Stimulated activated CD8-positive, alpha-beta memory T cell treated with anti-CD3 and anti-CD28 coated beads, Interleukin-4, amount 100 ng/mL, for 4 hours (primary cell): ENCODE results near the gene SLC11A2.
"Not testable (repeated sequence)": the region's sequence is repeated elsewhere in the genome, so short reads cannot be mapped to it uniquely, and the experiment has no call there.

ENCODE experiments used
- DNase-seq, 2 donors: peaks; one replicate each; pipeline ENCODE4 v3.0.0-alpha.2; 2020; ENCODE audit warnings: low read depth in 2 of 2, low spot score in 1 of 2

SLC11A2 gene

DNA sequence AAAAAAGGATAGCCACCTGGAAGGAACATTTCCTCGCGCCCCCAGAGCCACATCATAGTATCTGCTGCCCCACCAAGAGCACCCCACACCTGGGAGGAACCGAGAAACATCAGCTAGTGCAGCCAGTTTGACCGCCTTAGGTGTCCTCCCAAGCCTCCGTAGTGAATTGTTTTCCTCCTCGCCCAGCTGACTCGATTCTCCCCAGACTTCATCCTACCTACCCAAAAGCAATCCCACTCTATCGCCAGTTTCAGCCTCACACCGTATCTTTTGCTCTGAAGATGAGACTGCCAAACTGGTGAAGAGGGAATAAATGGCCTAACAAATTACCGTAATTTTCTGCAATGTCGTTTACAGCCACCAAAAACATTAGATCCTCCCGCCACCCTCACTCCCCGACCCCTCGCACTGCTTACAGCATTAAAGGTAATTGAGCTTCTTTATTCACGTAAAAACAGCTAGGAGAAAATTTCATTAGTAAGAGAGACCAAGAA, 1.2 kb upstream of the SLC11A2 start:
- no peak for DNase-seq

DNA sequence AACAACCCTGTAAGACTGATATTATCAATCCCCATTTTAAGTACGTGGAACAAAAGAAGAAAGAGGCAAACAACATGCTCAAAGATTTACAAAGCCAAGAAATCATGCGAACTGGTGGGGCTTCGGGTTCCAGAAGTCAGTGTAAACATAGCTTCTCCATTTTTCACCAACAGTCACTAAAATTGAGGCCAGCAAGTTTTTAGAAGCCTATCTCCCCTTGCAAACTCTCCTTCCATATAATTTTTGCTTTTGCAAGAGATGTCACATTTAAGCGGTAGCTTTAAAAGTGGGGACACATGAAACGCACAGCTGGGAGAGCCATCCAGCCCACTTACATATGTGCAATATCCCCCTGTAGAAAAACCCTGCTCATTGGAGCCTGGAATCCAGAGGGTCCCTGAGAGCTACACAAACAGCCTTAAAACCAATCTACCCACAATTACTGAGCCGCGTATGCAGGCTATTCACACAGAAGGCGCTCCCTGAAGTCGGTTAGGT, 797 bp downstream of the SLC11A2 start:
- DNase-seq: no peak

DNA sequence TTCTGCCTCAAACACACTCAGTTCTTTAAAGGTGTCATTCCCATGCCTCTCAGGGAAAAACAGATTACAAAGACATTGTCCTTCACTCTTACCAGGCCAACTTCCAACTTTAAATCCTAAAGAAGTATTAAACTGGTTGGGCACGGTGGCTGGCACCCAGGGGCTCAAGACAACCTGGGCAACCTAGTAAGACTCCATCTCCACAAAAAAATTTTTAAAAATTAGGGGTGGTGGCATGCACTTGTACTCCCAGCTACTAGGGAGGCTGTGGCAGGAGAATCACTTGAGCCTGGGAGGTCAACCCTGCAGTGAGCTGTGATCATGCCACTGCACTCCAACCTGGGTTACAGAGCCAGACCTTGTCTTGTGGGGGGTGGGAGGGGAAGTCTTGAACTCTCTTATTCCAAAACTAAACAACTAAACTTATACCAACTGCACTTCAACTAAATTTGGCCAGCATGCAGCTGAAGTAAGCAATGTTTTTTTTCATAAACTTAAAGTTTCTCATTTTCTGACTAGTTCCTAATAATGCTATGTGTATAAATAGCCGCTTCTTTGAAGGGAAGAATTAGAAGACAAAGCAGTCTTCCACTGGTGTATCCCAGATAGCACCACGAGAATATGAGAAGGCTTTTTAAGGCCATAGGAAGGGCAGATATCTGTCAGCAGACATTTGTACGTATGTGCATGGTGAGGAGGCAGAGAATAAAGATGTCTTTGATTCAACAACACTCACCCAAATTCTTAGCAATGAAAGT, 2.4 kb downstream of the SLC11A2 start:
- no peak for DNase-seq

DNA sequence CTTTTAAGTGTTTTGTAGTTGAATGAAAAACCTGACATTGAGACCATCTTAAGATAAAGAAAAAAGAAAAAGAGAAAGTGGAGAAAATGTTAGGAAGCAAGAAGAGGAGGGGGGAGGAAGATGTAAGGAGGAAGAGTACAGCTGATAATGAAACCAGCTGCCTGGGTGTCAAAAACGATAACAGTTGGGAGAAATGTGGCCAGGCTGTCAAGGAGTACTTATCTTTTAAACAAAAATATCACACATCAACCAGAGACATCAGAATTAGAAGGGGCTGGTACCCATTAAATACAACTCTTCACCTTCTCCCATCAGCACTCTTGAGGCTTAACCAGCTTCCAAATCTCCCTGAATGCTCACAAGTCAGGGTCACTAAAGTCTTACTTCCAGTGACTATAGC, 4.5 kb downstream of the SLC11A2 start:
- DNase-seq: no peak

- DNase-seq: no peak
These were observed 5.6 kb downstream of the SLC11A2 start for GRCh38 chr12:51020448-51021182.

DNA sequence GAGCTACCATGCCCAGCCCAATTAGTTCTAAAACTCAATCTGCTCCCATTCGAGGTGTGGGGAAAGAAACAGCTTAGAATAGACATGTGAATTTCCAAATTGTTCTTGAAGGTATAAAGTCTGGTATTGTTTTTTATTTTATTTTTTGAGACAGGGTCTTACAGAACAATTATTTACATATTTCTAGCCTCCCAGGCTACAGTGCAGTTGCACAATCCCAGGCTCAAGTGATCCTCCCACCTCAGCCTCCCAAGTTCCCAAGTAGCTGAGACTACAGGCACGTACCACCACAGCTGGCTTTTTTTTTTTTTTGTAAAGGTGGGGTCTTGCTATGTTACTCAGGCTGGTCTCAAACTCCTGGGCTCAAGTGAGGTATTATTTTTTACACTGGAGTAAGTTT, 6.3 kb downstream of the SLC11A2 start:
- DNase-seq: no peak

DNA sequence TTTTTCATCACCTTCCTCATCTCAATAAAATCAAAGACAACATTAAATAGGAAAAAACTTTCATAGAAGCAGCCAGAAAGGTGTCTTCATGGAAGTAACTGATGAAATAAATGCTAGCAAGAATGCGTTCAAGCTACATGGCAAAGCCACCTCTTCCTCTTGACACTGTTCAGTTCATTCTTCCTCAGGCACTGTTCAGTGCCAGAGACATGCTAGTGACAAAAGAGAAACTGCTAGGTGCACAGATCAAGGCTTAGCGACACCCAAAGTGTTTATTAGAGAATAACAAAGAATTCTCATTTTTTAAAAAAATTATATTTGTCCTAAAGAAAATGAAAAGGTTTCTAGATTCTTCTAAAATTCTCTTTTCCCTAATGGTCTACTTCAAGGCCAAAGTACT, 7.2 kb downstream of the SLC11A2 start:
- no peak for DNase-seq

DNA sequence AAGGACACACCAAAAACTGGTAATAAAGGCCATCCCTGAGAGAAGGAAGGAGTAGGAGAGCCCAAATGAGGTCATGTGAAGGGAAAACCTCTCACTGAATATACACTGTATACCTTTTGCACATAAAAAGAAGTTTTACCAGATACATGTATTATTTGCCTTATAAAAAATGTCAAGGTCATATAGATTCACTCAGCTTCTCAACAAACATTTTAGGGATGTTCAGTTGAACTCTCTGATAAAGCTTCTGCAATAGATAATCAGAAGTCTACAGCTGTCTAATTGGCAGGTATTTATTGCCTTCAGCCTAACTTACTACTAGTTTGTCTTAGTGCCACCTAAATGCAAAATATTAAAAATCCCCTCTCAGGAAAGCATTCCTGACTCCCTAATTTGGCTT, 8.7 kb downstream of the SLC11A2 start:
- no peak for DNase-seq

GRCh38 chr12:51014467-51014866, 11.7 kb downstream of the SLC11A2 start:
- DNase-seq: not testable (repeated sequence)

DNA sequence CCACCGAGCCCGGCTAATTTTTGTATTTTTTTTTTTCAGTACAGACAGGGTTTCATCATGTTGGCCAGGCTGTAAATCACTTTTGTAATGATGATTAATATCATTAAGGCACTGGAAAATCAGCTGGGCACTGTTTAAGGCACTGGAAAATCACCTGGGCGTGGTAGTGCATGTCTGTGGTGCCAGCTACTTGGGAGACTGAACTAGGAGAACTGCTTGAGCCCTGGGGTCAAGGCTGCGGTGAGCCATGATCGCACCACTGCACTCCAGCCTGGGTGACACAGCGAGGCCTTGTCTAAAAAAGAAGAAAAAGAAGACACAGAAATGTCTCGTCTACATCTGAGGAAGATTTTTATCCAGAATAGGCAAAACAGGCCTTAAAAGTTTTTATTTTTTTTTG, 12.7 kb downstream of the SLC11A2 start:
- DNase-seq: no peak

GRCh38 chr12:51012570-51013236, 13.5 kb downstream of the SLC11A2 start:
- no peak for DNase-seq

- no peak for DNase-seq
These were observed 14.2 kb downstream of the SLC11A2 start for GRCh38 chr12:51011955-51012354.

GRCh38 chr12:51009056-51009440, 17.1 kb downstream of the SLC11A2 start:
- DNase-seq: peak in 1 of 2 donors; percentile 29

DNA sequence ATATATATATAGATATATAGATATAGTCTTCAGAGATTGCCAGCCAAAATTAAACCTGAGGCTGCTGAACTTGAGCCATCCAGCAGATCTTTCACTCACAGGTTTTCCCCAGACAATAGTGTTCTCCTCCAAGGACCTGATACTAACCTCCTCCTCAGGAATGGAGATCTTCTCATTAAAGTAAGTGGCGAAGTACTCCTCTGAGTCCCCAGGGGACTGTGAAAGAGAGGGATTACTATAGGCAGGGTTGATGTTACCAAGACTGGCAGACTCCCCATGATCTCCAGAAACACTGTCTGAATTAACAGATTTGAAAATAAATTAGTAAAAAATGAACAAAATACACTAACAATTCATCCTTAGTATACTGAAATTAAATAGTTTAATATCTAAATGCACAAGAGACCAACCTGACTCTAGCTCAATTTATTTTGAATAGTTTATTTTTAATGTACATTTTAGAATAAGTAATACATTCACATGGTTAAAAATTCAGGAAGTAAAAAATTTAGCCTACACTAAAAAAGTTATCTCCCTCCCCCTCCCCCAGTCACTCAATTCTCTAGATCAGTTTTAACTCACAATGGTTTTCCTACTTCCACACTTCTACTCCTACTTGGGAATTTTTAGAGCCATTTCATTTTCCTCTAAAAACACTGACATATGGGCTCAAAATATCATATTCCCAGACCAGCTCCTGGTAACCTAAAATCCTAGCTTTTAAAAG, 17.7 kb downstream of the SLC11A2 start:
- DNase-seq: no peak

DNA sequence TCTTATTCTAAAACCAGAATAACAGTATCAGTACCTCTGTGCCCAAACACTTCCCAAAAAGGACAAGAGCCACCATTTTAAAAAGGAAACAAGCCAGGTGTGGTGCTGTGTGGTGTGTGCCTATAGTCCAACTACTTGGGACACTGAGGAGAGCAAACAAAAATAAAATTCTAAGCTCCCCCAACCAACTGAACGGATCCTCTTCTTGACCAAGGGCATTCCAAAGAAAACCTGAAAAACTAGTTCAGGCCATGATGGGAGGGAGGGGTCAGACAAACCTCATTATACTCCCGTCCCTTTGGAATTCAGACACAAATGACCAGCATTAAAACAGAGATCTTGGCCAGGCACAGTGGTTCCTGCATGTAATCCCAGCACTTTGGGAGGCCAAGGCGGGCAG, 20.5 kb downstream of the SLC11A2 start:
- DNase-seq: no peak

GRCh38 chr12:51005030-51005429, 21.2 kb downstream of the SLC11A2 start:
- DNase-seq: no peak

DNA sequence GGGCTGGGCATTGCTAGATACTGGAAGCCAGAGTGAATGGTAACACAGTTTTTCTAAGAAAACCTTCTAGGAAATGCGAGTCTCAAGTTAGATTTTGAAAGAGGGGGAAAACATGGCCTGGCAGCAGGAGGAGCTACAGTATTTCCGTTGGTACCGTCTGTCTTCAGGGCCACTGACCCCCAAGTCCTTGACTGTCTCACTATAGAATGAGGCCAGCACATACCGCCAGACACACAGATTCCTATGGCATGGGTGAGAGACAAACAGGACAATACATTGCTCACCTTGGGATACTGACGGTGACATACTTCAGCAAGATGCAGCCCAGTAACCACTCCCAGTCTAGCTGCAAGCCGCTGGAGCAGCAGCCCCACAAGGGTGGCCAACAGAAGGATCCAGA, 21.7 kb downstream of the SLC11A2 start:
- DNase-seq: no peak

GRCh38 chr12:51001799-51002198, 24.4 kb downstream of the SLC11A2 start:
- DNase-seq: no peak

DNA sequence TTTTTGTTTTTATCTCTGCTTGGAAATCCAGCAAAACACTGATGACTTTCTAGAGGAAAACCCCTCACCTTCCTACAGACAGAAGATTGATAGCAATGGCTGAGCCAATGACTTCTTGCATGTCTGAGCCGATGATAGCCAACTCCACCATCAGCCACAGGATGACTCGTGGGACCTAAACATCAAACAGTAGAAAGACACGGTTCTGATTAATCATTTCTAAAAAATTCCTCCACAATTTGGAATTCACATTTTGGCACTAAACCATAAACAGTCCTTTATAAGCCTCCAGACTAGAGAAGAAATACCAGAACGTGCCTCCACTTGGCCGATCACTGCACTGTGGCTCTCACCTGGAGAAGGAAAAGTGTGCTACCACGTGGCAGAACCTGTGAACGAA, 25.9 kb downstream of the SLC11A2 start:
- DNase-seq: no peak

- DNase-seq: no peak
These were observed 27.1 kb downstream of the SLC11A2 start for GRCh38 chr12:50999093-50999492.

DNA sequence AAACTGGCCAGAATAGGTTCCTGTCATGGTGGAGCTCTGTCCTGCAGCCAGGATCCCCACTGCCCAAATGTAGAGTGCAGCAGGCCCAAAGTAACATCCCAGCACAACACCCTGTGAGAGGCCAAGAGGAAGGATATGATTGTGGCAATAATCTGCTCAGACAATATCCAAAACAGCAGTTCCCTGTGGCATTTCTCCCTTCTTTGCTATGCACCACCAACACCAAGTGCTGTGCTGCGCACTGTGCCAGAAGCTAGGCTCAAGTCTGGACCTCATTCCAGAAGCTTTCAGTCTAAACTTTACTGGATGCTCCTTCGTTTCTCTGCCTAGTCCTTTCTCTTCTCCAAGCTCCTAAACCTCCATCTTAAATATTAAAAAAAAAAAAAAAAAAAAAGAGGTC, 33.4 kb downstream of the SLC11A2 start:
- no peak for DNase-seq
